Gastroesophageal sphincter (tissue), 4 donors: Measurements from ENCODE around the gene XBP1. TPM values are rescaled to one million over a fixed set of nuclear protein-coding genes. Genes with fewer than 3 reads are reported as not detected.
"Not testable (repeated sequence)": the region's sequence is repeated elsewhere in the genome, so short reads cannot be mapped to it uniquely, and the experiment has no call there.

Source experiments
- ATAC-seq: fragments of 150-250 bp; one replicate; pipeline ENCODE4 v1.9.1; 2016; ENCODE audit warnings: mild to moderate bottlenecking, moderate library complexity
- H3K27ac ChIP-seq, 4 donors: fragments of 200-600 bp; sonication (generic) in 3 of 4; 1 replicate in 3 of 4; 2 replicates in 1 of 4; pipeline ENCODE4 v1.5.1; 2016 to 2019
- H3K27me3 ChIP-seq: fragments of 200-600 bp; sonication (generic); one replicate; pipeline ENCODE4 v1.5.1; 2019
- H3K36me3 ChIP-seq, 2 donors: fragments of 200-600 bp; sonication (generic); one replicate each; pipeline ENCODE4 v1.5.1; 2019; ENCODE audit warnings: control low read depth in 1 of 2
- H3K4me1 ChIP-seq, 3 donors: fragments of 200-600 bp; sonication (generic); 1 replicate in 2 of 3; 2 replicates in 1 of 3; pipeline ENCODE4 v1.5.1; 2016 to 2019; ENCODE audit warnings: control low read depth in 2 of 3
- H3K4me3 ChIP-seq, 2 donors: fragments of 200-600 bp; sonication (generic); one replicate each; pipeline ENCODE4 v1.5.1; 2019; ENCODE audit warnings: mild to moderate bottlenecking in 1 of 2, moderate library complexity in 1 of 2
- H3K9me3 ChIP-seq, 3 donors: fragments of 200-600 bp; sonication (generic); one replicate each; pipeline ENCODE4 v1.5.1; 2017 to 2019; ENCODE audit warnings: control low read depth in 2 of 3
- CTCF ChIP-seq, 4 experiments: fragments of 200-600 bp in 2 of 4; fragments of 450-650 bp in 2 of 4; sonication (generic) in 1 of 4; IDR thresholded peaks; one replicate each; pipeline ENCODE4 v1.5.1; 2017 to 2019; ENCODE audit warnings: antibody characterized with exemption in 4 of 4, mild to moderate bottlenecking in 2 of 4, moderate library complexity in 2 of 4
- EP300 ChIP-seq: sonication (generic); formaldehyde crosslinking; IDR thresholded peaks from one replicate; pipeline ENCODE4 v1.6.1; 2017; ENCODE audit warnings: antibody characterized with exemption, mild to moderate bottlenecking
- POLR2A ChIP-seq, 2 donors: fragments of 450-650 bp; IDR thresholded peaks; one replicate each; pipeline ENCODE4 v1.6.1; 2017; ENCODE audit warnings: antibody characterized with exemption in 2 of 2, mild to moderate bottlenecking in 2 of 2, moderate library complexity in 1 of 2
- POLR2AphosphoS5 ChIP-seq: sonication (generic); formaldehyde crosslinking; IDR thresholded peaks from one replicate; pipeline ENCODE4 v1.6.1; 2017; ENCODE audit warnings: antibody characterized with exemption
- WGBS, 2 donors: methylation state at CpG; one replicate each; pipeline ENCODE4 v1.1.5; 2018; ENCODE audit warnings: low coverage in 1 of 2; 5-methylcytosine and 5-hydroxymethylcytosine counted together
- total RNA-seq, 4 donors: library from RNA; depleted of rRNA; stranded (reverse); fragments of >200 nt; gene quantifications; one replicate each; pipeline ENCODE4 v1.1.0, GENCODE V29; 2016

XBP1 gene
- total RNA-seq, 4 donors from 2014 or later, result 55.9 to 129 (median 92.3) TPM

GRCh38 chr22:28768701-28769393, 31.5 kb downstream of the XBP1 start:
- no peaks in the 10 kb centered on the region for H3K27me3 ChIP-seq
- H3K4me3 ChIP-seq, result no peak overlapping the region
- no peaks in the 10 kb centered on the region for H3K9me3 ChIP-seq
- no peak for ATAC-seq
- peaks cover 0 to 6% (median 0%) of the 10 kb centered on the region in 3 donors for H3K4me1 ChIP-seq
- WGBS, 2 donors, result 80 to 84% methylated on average over 5 to 6 of the region's 6 CpGs
- H3K27ac ChIP-seq, result no peak overlapping the region
- TF ChIP-seq CTCF (IDR thresholded peaks at IDR 0.05), result no peak
- TF ChIP-seq POLR2AphosphoS5, result no peak
- H3K36me3 ChIP-seq, result no peaks in the 10 kb centered on the region

DNA sequence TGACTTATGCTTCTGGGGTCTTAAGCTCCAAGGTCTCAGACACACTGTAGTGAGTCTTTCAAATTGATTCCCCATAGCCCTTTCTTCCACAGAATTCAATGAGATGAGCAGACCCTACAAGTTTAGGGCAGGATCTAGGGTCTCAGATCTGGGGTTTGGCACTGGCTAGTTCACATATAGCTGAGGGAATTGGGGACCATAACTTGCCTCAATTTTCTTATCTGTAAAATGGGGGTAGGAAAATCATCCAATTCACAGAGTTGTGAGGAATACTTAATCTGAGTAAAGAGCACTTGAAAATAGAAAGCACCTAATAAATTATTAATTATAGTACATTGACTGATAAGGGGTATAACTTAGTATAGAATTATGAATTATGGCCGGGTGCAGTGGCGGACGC, 33.7 kb downstream of the XBP1 start:
- H3K4me3 ChIP-seq, result no peak overlapping the region
- no peak for TF ChIP-seq EP300
- no peaks in the 10 kb centered on the region for H3K27me3 ChIP-seq
- no peaks in the 10 kb centered on the region for H3K36me3 ChIP-seq
- ATAC-seq, result no peak
- H3K4me1 ChIP-seq, result no peaks in the 10 kb centered on the region
- H3K27ac ChIP-seq, result no peak overlapping the region
- no peaks in the 10 kb centered on the region for H3K9me3 ChIP-seq
- WGBS, 2 donors, result 86 to 87% methylated on average over 3 of the region's 3 CpGs

- not testable (repeated sequence) for ATAC-seq, H3K36me3 ChIP-seq, H3K27me3 ChIP-seq, H3K9me3 ChIP-seq, H3K4me1 ChIP-seq, H3K4me3 ChIP-seq, H3K27ac ChIP-seq
- WGBS, 2 donors, result 82 to 90% methylated on average over 2 to 4 of the region's 4 CpGs
Observed at GRCh38 chr22:28762000-28762399, 38.4 kb downstream of the XBP1 start.

DNA sequence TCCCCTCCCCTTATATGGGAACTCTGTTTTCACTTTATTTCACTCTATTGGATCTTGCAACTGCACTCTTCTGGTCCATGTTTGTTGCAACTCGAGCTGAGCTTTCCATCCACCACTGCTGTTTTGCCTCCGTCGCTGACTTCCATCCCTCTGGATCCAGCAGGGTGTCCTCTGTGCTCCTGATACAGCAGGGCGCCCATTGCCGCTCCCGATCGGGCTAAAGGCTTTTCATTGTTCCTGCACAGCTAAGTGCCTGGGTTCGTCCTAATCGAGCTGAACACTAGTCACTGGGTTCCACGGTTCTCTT, 39.0 kb downstream of the XBP1 start:
- no peak for ATAC-seq
- Histone ChIP-seq H3K27ac (no peak overlapping the region), H3K4me3 (no peak overlapping the region), H3K9me3 (no peaks in the 10 kb centered on the region), H3K36me3 (no peaks in the 10 kb centered on the region), H3K4me1 (no peaks in the 10 kb centered on the region), H3K27me3 (no peaks in the 10 kb centered on the region)
- 60 to 92% methylated on average over 1 to 9 of the region's 10 CpGs for WGBS, 2 donors
- no peak for TF ChIP-seq POLR2A (IDR thresholded peaks at IDR 0.05)
- TF ChIP-seq POLR2AphosphoS5, result no peak

GRCh38 chr22:28759861-28760560, 40.4 kb downstream of the XBP1 start:
- Histone ChIP-seq H3K4me1 (no peaks in the 10 kb centered on the region), H3K36me3 (no peaks in the 10 kb centered on the region), H3K4me3 (no peak overlapping the region), H3K9me3 (no peaks in the 10 kb centered on the region), H3K27ac (no peak overlapping the region), H3K27me3 (no peaks in the 10 kb centered on the region)
- TF ChIP-seq CTCF (IDR thresholded peaks at IDR 0.05) (no peak), EP300 (no peak), POLR2A (IDR thresholded peaks at IDR 0.05) (no peak), POLR2AphosphoS5 (no peak)
- ATAC-seq, result no peak
- 60 to 63% methylated on average over 1 to 3 of the region's 3 CpGs for WGBS, 2 donors

GRCh38 chr22:28754512-28754911, 45.9 kb downstream of the XBP1 start:
- H3K4me3 ChIP-seq, H3K4me1 ChIP-seq, H3K9me3 ChIP-seq, H3K27ac ChIP-seq, ATAC-seq, H3K27me3 ChIP-seq: not testable (repeated sequence)
- H3K36me3 ChIP-seq, result peaks cover 0 to 36% of the 10 kb centered on the region in 2 donors
- 95 to 100% methylated on average over 1 to 3 of the region's 3 CpGs for WGBS, 2 donors

GRCh38 chr22:28750471-28750881, 49.9 kb downstream of the XBP1 start:
- no peaks in the 10 kb centered on the region for H3K9me3 ChIP-seq
- WGBS, 2 donors, result 61 to 73% methylated on average over 6 of the region's 6 CpGs

More at GRCh38 chr22:28750471-28750881, 49.9 kb downstream of the XBP1 start:
- H3K36me3 ChIP-seq, result peaks cover 0 to 76% of the 10 kb centered on the region in 2 donors
- ATAC-seq, result no peak
- H3K4me3 ChIP-seq, result no peak overlapping the region
- no peaks in the 10 kb centered on the region for H3K4me1 ChIP-seq
- no peak overlapping the region for H3K27ac ChIP-seq
- no peaks in the 10 kb centered on the region for H3K27me3 ChIP-seq
- TF ChIP-seq POLR2AphosphoS5 (no peak), EP300 (no peak), POLR2A (IDR thresholded peaks at IDR 0.05) (no peak), CTCF (IDR thresholded peaks at IDR 0.05) (no peak)
